GM10266 (cell line): ENCODE data around the gene GNAQ.

Experiments used
- DNase-seq: peaks from one replicate; pipeline ENCODE4 v3.0.0; 2012; ENCODE audit errors: extremely low spot score
- TF ChIP-seq, protein P1 (sequence below): IDR thresholded peaks from 2 replicates; pipeline ENCODE4 v1.5.1; 2012; ENCODE audit warnings: mild to moderate bottlenecking, low read depth; ENCODE audit not compliant: control insufficient read depth, insufficient read depth; ENCODE audit errors: missing control alignments

GNAQ gene

GRCh38 chr9:77817590-77818311 lies 213.9 kb downstream of the GNAQ start:
- TF ChIP-seq, protein P1, sequence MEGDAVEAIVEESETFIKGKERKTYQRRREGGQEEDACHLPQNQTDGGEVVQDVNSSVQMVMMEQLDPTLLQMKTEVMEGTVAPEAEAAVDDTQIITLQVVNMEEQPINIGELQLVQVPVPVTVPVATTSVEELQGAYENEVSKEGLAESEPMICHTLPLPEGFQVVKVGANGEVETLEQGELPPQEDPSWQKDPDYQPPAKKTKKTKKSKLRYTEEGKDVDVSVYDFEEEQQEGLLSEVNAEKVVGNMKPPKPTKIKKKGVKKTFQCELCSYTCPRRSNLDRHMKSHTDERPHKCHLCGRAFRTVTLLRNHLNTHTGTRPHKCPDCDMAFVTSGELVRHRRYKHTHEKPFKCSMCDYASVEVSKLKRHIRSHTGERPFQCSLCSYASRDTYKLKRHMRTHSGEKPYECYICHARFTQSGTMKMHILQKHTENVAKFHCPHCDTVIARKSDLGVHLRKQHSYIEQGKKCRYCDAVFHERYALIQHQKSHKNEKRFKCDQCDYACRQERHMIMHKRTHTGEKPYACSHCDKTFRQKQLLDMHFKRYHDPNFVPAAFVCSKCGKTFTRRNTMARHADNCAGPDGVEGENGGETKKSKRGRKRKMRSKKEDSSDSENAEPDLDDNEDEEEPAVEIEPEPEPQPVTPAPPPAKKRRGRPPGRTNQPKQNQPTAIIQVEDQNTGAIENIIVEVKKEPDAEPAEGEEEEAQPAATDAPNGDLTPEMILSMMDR = no peak
- DNase-seq = no peak

GRCh38 chr9:77816641-77817341 lies 214.8 kb downstream of the GNAQ start:
- TF ChIP-seq, protein P1 = no peak
- no peak for DNase-seq

- no peak for DNase-seq
- TF ChIP-seq, protein P1 = no peak
Measured at GRCh38 chr9:77815260-77815659, 216.4 kb downstream of the GNAQ start.

- DNase-seq = no peak
- TF ChIP-seq, protein P1 = no peak
Measured at GRCh38 chr9:77811832-77812231, 219.8 kb downstream of the GNAQ start.

DNA sequence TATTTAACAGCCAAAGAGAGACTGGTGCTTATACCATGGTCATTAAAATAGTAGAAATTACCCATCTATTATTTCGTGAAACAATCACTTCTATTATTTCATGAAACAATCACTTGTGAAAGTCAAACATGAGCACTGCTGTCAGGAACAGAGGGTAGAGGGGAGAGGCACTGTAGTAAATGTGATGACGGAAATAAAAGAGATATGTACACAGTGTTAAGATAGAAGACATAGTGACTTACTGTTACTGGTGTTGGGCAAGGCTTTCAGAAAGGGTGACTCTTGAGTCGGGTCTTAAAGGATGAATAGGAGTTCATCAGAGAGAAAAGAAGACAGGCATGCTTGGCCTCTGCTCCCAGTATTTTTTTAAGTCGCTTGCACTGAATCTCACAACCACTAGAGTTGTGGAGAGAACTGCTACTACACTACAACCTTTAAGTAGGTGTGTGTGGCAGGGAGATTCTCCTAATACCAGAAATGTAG lies 220.9 kb downstream of the GNAQ start:
- DNase-seq = no peak
- TF ChIP-seq, protein P1 = no peak

GRCh38 chr9:77810047-77810446 lies 221.6 kb downstream of the GNAQ start:
- DNase-seq = no peak
- TF ChIP-seq, protein P1 = no peak

GRCh38 chr9:77809552-77809951 lies 222.1 kb downstream of the GNAQ start:
- TF ChIP-seq, protein P1 = no peak
- no peak for DNase-seq
